ENCODE results near the gene CSF2.

The CSF2 gene

DNA sequence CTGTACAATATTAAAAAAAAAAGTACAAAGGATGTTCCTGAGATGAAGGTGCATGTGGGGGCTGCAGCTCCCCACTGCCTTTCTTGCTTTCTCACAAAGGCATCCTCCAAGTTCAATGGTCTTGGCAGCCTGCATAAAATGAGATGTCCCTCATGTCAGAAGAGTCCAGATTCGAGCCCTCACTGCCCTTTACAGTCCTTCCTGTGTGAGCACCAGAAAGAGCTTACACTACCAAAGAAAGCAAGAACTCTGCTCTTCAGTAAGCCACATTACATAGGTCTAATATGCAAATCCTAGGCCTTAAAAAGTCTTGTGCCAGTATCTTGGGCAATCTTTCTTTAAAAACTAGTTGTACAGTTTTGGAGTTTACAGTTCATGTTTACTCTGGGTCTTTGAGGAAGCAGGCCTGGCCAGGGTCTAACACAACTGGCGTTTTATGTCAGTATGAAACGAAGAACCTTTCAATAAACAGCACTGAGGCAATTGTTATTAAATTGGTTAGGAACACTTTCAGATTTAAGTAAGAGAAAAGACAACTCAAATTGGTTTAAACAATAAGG, 36.0 kb downstream of the CSF2 start:
- no peak overlapping the region for H3K4me3 ChIP-seq (ENCODE audit: control insufficient read depth, low read depth, low read length)
- no peak for TF ChIP-seq CTCF (IDR thresholded peaks at IDR 0.05; ENCODE audit: control insufficient read depth, insufficient read depth, low read depth, low read length, missing control alignments)
- no peak for DNase-seq (ENCODE audit: low read depth)

DNA sequence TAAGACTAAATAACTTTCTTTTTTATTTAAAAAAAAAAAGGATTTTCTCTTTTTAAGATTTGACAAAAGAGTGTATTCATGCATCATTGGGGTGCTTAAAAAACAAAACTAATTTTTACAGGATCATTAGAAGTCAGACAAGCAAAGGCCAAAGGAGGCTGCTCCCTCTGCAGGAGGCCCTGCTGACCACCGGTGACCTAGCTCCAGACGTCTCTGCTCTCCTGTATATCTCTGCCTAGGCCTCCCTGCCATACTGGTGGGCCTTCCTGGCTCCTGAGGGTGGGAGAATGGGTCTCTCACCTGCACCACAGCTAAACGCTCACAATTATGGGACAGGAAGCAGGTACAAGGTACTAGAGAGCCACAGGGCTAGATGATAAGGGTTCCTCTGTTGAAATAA, 36.6 kb downstream of the CSF2 start:
- no peak for TF ChIP-seq CTCF (IDR thresholded peaks at IDR 0.05; ENCODE audit: control insufficient read depth, insufficient read depth, low read depth, low read length, missing control alignments)
- DNase-seq (ENCODE audit: low read depth) = no peak
- H3K4me3 ChIP-seq (ENCODE audit: control insufficient read depth, low read depth, low read length) = no peak overlapping the region

DNA sequence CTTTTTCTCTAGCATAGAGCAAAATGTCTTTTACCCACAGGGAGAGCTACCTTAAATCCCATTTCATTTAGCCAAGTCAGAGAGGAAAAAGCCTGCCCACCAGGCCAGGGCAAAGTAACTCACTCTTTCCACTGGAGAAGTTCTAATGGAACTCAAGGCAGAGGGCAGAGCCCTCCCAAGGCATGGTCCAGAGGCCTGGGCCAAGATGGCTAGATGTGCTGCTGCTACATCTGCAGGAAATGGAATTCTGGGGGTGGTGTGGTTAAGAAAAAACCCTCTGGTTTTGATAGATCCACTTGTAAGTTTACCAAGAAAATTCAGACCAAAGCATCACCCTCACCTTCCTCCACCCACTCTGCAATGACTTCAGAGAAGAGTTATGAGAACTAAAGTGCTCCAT, 37.3 kb downstream of the CSF2 start:
- TF ChIP-seq CTCF (IDR thresholded peaks at IDR 0.05; ENCODE audit: control insufficient read depth, insufficient read depth, low read depth, low read length, missing control alignments) = no peak
- DNase-seq (ENCODE audit: low read depth) = no peak

DNA sequence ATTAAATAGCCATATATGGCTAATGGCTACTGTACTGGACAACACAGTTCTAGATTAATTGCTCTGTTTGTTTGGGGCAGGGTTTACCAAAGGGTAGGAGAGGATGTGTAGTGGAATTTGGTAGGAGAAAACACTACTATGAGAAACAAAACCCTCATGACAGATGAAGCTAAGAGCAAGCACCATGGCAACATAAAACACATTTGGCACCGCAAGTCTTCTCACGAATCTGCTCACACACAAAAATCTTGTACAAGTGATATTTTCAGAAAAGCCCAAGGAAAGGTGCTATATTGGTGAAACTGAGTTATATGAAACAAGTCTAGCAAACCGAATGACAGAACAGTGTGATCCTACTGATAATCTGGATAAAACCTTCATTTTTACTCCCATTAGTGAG, 38.5 kb downstream of the CSF2 start:
- no peak for DNase-seq (ENCODE audit: low read depth)
- no peak overlapping the region for H3K4me3 ChIP-seq (ENCODE audit: control insufficient read depth, low read depth, low read length)
- TF ChIP-seq CTCF (IDR thresholded peaks at IDR 0.05; ENCODE audit: control insufficient read depth, insufficient read depth, low read depth, low read length, missing control alignments) = no peak

More for the DNA sequence above, 37.3 kb downstream of the CSF2 start:
- H3K4me3 ChIP-seq (ENCODE audit: control insufficient read depth, low read depth, low read length) = no peak overlapping the region

DNA sequence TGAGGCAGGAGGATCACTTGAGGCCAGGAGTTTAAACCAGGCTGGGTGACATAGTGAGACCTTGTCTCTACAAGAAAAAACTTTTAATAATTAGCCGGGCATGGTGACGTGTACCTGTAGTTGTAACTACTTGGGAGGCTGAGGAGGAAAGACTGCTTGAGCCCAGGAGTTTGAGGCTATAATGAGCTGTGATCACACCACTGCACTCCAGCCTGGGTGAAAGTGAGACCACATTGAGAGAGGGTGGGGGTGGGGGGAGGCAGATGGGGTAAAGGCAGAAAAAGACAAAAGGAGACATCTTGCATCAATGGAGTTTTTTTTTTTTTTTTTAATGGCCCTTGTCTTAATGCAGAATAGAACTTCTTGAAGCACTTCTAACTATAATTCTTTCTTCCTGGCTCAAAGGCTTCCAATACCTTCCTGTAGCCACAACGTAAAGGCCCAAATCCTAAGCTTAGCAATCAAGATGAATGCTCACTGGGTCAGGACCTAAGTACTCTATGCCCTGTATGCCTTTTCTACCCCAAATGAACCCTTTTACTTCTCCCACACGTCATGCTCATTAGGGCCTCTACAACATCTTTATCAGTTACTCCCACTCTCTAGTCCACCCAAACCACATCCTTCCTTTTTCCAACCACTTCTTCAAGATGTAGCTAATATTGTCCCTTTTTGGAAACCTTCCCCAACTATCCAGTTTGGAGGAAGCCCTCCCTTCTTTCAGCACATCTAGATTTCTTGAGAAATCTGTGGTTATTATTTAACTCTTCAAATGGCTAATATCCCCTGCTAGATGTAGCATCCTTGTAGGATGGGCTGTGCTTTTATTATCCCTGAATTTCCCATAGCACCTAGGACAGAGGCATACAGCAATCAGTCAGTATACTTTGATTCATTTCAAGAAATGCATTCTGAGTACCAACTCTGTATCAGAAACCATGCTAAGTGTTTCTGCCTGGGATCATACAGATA, 40.8 kb downstream of the CSF2 start:
- no peak for DNase-seq (ENCODE audit: low read depth)
- no peak for TF ChIP-seq CTCF (IDR thresholded peaks at IDR 0.05; ENCODE audit: control insufficient read depth, insufficient read depth, low read depth, low read length, missing control alignments)
- no peak overlapping the region for H3K4me3 ChIP-seq (ENCODE audit: control insufficient read depth, low read depth, low read length)

- DNase-seq (ENCODE audit: low read depth) = no peak
- TF ChIP-seq CTCF (IDR thresholded peaks at IDR 0.05; ENCODE audit: control insufficient read depth, insufficient read depth, low read depth, low read length, missing control alignments) = no peak
- no peak overlapping the region for H3K4me3 ChIP-seq (ENCODE audit: control insufficient read depth, low read depth, low read length)
These were observed 41.8 kb downstream of the CSF2 start for GRCh38 chr5:132115375-132115774.
